C4-2B (cell line): ENCODE results near the gene TNS1.

Source experiments
- H3K27ac ChIP-seq: fragments of 450-650 bp; 2 replicates; pipeline ENCODE4 v1.5.1; 2017
- CTCF ChIP-seq: fragments of 450-650 bp; conservative IDR thresholded peaks from 2 replicates; pipeline ENCODE4 v1.5.1; 2017; ENCODE audit warnings: mild to moderate bottlenecking
- ZFX ChIP-seq: fragments of 450-650 bp; IDR thresholded peaks from 2 replicates; pipeline ENCODE4 v1.6.1; 2017

Gene TNS1

DNA sequence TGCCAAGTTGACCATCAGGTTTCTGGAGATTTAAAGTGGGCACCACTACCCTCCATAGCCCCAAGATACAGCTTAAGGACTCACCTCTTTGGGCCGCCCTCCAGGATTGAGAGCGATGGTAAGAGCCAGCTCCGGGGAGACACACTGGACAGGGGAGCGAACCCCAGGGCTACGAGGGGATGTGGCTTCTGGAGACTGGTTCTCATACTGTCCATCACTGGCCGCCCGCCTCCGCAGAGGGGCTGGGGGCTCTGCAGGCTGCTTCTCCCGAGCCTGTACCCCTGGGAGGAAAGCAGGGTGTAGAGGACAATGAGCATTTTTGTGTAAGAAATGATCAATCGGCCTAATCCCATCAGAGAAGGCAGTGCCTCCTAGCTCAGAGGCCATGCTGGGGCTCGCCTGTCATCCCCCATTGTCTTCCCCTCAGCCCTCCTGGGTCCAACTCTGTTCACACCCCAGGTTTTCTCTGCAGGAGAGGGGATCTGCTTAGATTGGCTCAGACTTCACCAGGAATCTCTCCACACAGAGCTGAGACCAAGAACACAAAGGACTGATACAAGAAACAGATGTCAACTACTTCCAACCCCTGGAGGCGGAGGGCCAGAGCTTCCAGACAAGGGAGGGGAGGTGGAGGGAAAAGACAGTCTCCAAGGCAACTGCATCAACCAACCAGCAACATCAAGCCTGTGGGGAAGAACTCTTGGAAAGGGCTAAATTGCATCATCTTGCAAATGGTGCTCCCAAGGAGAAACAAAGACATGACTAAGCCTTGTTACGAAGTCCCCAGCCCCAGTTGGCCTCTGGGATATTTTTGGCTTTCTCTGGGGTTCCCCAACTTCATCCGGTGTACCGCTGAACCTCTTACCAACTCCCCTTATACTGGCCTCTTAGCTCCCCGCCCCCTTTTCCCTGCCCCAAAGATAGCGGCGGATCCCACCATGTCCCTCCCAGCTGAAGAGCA, 166.6 kb downstream of the TNS1 start:
- no peak for TF ChIP-seq ZFX
- TF ChIP-seq CTCF, result no peak
- no peak overlapping the region for H3K27ac ChIP-seq

GRCh38 chr2:217834744-217835513, 167.9 kb downstream of the TNS1 start:
- no peak for TF ChIP-seq CTCF
- no peak for TF ChIP-seq ZFX
- H3K27ac ChIP-seq, result no peak overlapping the region

DNA sequence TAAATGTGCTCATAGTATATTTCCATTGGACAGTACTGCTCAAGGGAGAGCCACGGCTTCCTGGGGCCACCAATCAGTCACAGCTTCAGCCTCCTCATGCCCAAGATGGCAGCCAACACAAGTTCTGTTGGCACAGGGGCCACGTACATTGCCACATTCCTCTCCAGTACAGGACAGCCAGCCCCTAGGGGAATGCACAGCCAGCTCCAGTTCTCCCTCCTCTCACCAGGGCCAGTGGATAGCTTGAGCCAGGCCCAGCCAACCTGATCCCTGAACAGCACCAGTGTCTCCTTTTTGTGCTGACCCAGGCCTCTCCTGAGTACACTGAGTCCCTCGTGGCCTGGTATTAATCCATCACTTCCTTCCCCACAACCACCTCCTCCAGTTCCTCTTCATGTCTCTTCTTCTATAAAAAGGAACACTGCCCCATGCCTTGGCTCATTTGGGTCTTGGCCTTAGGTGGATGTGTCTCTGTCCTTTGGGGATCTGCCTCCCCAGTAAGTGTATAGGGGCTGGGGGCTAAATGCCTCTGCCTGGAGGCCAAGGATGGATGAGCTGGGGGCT, 168.7 kb downstream of the TNS1 start:
- no peak overlapping the region for H3K27ac ChIP-seq
- TF ChIP-seq ZFX (no peak), CTCF (no peak)

DNA sequence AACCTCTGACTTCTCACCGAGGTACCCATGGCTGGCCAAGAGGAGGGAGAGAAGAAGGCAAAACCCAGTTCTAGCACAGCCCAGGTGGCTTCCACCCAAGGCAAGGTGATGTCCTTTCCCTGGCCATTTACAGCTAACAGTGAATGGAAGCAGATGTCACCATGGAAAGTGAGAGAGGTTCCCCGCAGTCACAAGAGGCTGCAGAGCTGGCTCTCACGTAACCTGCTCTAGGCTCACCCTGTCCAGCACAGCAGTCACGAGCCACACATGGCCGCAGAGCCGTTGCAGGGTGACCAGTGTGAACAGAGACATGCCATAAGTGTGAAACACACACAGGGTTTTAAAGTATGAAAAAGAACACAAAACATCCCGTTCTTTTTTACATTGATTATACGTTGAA, 169.4 kb downstream of the TNS1 start:
- no peak overlapping the region for H3K27ac ChIP-seq
- TF ChIP-seq ZFX, result no peak

GRCh38 chr2:217832987-217833386, 169.8 kb downstream of the TNS1 start:
- TF ChIP-seq CTCF, result no peak
- no peak for TF ChIP-seq ZFX
- H3K27ac ChIP-seq, result no peak overlapping the region

GRCh38 chr2:217832115-217832514, 170.7 kb downstream of the TNS1 start:
- TF ChIP-seq CTCF, result no peak
- TF ChIP-seq ZFX, result no peak
- no peak overlapping the region for H3K27ac ChIP-seq

- no peak overlapping the region for H3K27ac ChIP-seq
- no peak for TF ChIP-seq CTCF
- no peak for TF ChIP-seq ZFX
Measured at GRCh38 chr2:217831306-217831705, 171.5 kb downstream of the TNS1 start.
